Ovary (tissue), 3 donors: ENCODE data around the gene SLC5A5.

Experiments used
- POLR2A ChIP-seq: fragments of 450-650 bp; IDR thresholded peaks from one replicate; pipeline ENCODE4 v1.6.1; 2017; ENCODE audit warnings: antibody characterized with exemption, mild to moderate bottlenecking, moderate library complexity
- TF ChIP-seq, protein P1 (sequence below), 3 donors: fragments of 450-650 bp in 2 of 3; fragments of 200-600 bp in 1 of 3; IDR thresholded peaks; one replicate each; pipeline versions ENCODE4 v1.5.1 to v1.8.0; 2016 to 2022; ENCODE audit warnings: antibody characterized with exemption in 3 of 3, mild to moderate bottlenecking in 1 of 3
- donor health status: DM: no; HTN: no; CAD: no.

DNA sequence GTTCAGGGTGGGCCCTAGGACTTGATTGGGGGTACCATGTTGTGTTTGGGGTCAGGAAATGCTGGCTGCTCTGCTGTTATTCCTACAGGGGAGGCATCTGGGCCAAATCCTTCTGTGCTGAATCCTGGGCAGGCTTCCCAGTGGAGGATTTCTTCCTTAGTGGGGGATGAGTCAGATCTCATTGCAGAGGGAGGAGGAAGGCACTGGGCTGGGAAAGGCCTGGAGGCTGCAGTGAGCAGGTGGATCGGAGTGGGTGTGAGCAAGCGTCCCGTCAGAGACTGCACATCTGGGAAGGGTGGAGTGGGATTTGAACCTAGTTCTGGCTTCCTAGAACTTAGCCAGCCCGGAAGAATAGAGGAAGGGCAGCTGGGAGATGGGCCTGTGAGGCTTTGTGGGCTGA lies 72.6 kb downstream of the SLC5A5 start:
- TF ChIP-seq POLR2A = no peak
- TF ChIP-seq, protein P1, sequence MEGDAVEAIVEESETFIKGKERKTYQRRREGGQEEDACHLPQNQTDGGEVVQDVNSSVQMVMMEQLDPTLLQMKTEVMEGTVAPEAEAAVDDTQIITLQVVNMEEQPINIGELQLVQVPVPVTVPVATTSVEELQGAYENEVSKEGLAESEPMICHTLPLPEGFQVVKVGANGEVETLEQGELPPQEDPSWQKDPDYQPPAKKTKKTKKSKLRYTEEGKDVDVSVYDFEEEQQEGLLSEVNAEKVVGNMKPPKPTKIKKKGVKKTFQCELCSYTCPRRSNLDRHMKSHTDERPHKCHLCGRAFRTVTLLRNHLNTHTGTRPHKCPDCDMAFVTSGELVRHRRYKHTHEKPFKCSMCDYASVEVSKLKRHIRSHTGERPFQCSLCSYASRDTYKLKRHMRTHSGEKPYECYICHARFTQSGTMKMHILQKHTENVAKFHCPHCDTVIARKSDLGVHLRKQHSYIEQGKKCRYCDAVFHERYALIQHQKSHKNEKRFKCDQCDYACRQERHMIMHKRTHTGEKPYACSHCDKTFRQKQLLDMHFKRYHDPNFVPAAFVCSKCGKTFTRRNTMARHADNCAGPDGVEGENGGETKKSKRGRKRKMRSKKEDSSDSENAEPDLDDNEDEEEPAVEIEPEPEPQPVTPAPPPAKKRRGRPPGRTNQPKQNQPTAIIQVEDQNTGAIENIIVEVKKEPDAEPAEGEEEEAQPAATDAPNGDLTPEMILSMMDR (IDR thresholded peaks at IDR 0.05) = no peak
